Thyroid gland (tissue), 4 donors: ENCODE measurements around the gene SORL1. TPM values are rescaled to one million over a fixed set of nuclear protein-coding genes. Genes with fewer than 3 reads are reported as not detected.

Experiments used
- DNase-seq, 2 donors: peaks; one replicate each; pipeline ENCODE4 v3.0.0-alpha.2; 2019
- H3K27ac ChIP-seq, 3 donors: fragments of 200-600 bp; sonication (generic); 1 replicate in 2 of 3; 2 replicates in 1 of 3; pipeline ENCODE4 v1.5.1; 2016 to 2019; ENCODE audit warnings: mild to moderate bottlenecking in 1 of 3, moderate library complexity in 1 of 3
- H3K27me3 ChIP-seq: fragments of 200-600 bp; sonication (generic); one replicate; pipeline ENCODE4 v1.5.1; 2019
- H3K36me3 ChIP-seq, 2 donors: fragments of 200-600 bp; sonication (generic); one replicate each; pipeline ENCODE4 v1.5.1; 2016 to 2019
- H3K4me1 ChIP-seq, 2 donors: fragments of 200-600 bp; sonication (generic); one replicate each; pipeline ENCODE4 v1.5.1; 2017 to 2019
- H3K4me3 ChIP-seq, 3 donors: fragments of 200-600 bp; sonication (generic); replicated peaks in 1 of 3; 1 replicate in 2 of 3; 2 replicates in 1 of 3; pipeline ENCODE4 v1.5.1; 2016; ENCODE audit warnings: mild to moderate bottlenecking in 1 of 3
- H3K9me3 ChIP-seq: fragments of 200-600 bp; sonication (generic); one replicate; pipeline ENCODE4 v1.5.1; 2017
- POLR2A ChIP-seq, 2 donors: fragments of 450-650 bp; IDR thresholded peaks; one replicate each; pipeline ENCODE4 v1.6.1; 2017; ENCODE audit warnings: antibody characterized with exemption in 2 of 2, mild to moderate bottlenecking in 2 of 2, moderate library complexity in 1 of 2
- WGBS, 2 donors: methylation state at CpG; one replicate each; pipeline ENCODE4 v1.1.5; 2017; 5-methylcytosine and 5-hydroxymethylcytosine counted together
- intact Hi-C: fragments of 100-400 bp; cut with DNase I; formaldehyde crosslinking; loops from one replicate; pipeline ENCODE4 v1.15.1; 2023
- total RNA-seq, 4 donors: library from RNA; depleted of rRNA; stranded (reverse); fragments of >200 nt; gene quantifications; one replicate each; pipeline ENCODE4 v1.2.3, GENCODE V29; 2016
- TF ChIP-seq, protein P1 (sequence below), 6 experiments: fragments of 200-600 bp in 3 of 6; fragments of 450-650 bp in 3 of 6; sonication (generic) in 3 of 6; IDR thresholded peaks; one replicate each; pipeline ENCODE4 v1.5.1; 2016 to 2019; ENCODE audit warnings: antibody characterized with exemption in 6 of 6, mild to moderate bottlenecking in 2 of 6, inconsistent platforms in 1 of 6, moderate library complexity in 1 of 6

SORL1 gene
- total RNA-seq, 4 donors from 2014 or later: 19.6 to 73.8 (median 53.6) TPM

DNA sequence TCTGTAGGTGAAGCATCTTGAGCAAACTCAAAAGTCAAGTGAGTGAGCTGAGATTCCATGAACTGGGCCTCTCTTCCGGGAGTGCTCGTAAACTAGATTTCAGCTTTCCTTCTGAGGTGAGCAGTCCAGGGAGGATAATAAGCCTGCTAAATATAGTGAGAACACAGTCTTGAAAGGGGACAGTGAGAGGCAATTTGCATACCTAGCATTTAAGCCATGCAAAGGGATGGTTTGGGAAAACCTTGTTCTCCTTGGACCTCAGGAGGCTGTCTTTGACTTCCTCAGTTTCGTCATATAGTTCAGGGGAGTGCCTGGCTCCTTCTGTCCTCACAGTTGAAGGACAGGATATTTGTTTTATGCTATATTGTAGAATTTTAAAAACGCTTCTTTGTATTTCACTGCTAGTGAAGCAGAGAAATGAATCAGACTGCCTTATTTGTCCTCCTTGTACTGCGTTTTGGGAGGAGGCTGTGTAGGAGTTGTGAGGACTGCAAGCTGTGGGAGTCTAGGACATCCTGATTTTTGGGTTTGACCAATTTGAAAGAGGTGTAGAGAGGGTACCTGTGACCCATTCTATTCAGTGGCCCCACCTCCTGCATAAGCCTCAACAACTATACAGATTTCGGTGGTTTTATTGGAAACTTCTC lies 11.7 kb downstream of the SORL1 start:
- intact Hi-C loops: no loop called here
- H3K4me1 ChIP-seq: peaks cover 35 to 45% of the 10 kb centered on the region in 2 donors
- H3K36me3 ChIP-seq: no peaks in the 10 kb centered on the region
- H3K27ac ChIP-seq: peak overlapping the region in 1 of 3 donors; percentile 31
- H3K9me3 ChIP-seq: no peaks in the 10 kb centered on the region
- no peak overlapping the region for H3K4me3 ChIP-seq
- no peaks in the 10 kb centered on the region for H3K27me3 ChIP-seq
- DNase-seq: no peak
- TF ChIP-seq POLR2A (IDR thresholded peaks at IDR 0.05): no peak
- TF ChIP-seq, protein P1, sequence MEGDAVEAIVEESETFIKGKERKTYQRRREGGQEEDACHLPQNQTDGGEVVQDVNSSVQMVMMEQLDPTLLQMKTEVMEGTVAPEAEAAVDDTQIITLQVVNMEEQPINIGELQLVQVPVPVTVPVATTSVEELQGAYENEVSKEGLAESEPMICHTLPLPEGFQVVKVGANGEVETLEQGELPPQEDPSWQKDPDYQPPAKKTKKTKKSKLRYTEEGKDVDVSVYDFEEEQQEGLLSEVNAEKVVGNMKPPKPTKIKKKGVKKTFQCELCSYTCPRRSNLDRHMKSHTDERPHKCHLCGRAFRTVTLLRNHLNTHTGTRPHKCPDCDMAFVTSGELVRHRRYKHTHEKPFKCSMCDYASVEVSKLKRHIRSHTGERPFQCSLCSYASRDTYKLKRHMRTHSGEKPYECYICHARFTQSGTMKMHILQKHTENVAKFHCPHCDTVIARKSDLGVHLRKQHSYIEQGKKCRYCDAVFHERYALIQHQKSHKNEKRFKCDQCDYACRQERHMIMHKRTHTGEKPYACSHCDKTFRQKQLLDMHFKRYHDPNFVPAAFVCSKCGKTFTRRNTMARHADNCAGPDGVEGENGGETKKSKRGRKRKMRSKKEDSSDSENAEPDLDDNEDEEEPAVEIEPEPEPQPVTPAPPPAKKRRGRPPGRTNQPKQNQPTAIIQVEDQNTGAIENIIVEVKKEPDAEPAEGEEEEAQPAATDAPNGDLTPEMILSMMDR (IDR thresholded peaks at IDR 0.05): no peak
- 89 to 96% methylated on average over 6 of the region's 6 CpGs for WGBS, 2 donors

DNA sequence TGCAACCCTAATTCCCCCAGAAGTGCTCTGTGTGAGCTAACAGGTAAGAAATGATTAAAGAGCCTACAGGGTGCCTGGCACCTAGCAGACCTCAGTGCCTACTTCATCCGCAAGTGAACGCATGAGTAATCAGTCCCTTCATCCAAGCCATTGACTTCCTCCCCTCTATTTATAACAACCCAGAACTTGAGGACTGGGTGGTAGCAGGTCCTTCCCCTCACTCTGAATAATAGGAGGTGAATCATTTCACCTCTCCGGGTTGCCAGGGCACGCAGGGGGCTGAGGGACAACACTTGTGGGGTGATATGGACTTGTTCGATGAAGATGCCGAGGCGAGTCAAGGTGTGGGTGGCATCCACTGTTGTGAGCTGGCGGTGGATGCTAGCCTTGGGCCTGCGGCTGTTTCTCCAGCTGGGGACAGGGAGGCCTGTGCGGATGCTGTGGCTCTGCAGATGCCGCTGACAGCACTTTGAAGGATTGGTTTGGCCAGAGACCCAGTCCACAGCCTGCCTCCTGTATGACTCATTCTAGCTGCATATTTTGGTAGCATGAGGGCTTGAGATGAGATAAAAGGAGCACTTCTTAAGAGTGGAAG lies 12.3 kb downstream of the SORL1 start:
- H3K27ac ChIP-seq: peak overlapping the region in 2 of 3 donors; percentile 31 to 80
- WGBS, 2 donors: 71 to 73% methylated on average over 11 of the region's 11 CpGs
- DNase-seq: peak; percentile 51 to 69

DNA sequence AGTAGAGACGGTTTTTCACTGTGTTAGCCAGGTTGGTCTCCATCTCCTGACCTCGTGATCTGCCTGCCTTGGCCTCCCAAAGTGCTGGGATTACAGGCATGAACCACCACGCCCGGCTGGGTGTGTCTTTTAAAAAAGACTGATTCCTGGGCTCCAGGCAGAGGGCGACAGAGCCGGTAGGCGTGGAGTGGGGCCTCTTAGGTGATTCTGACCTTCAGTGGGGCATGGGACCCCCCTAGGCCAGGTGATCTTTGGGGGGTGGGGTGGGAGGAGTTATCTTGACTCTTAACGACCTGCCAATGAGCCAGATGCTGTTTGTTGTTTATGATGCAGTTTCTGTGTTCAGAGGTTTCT lies 13.6 kb downstream of the SORL1 start:
- H3K4me1 ChIP-seq: peaks cover 36 to 46% of the 10 kb centered on the region in 2 donors
- TF ChIP-seq, protein P1 (IDR thresholded peaks at IDR 0.05): no peak
- no peak for TF ChIP-seq POLR2A (IDR thresholded peaks at IDR 0.05)
- no peaks in the 10 kb centered on the region for H3K27me3 ChIP-seq
- intact Hi-C loops: no loop called here
- 73 to 74% methylated on average over 7 to 8 of the region's 8 CpGs for WGBS, 2 donors
- no peak overlapping the region for H3K4me3 ChIP-seq
- H3K36me3 ChIP-seq: no peaks in the 10 kb centered on the region
- DNase-seq: no peak
- no peaks in the 10 kb centered on the region for H3K9me3 ChIP-seq
- peak overlapping the region in 2 of 3 donors; percentile 80 to 89 for H3K27ac ChIP-seq

More for the DNA sequence above, 12.3 kb downstream of the SORL1 start:
- TF ChIP-seq, protein P1 (IDR thresholded peaks at IDR 0.05): no peak
- TF ChIP-seq POLR2A (IDR thresholded peaks at IDR 0.05): no peak
- Histone ChIP-seq H3K4me1 (peaks cover 35 to 45% of the 10 kb centered on the region in 2 donors), H3K4me3 (no peak overlapping the region), H3K9me3 (no peaks in the 10 kb centered on the region), H3K27me3 (no peaks in the 10 kb centered on the region), H3K36me3 (no peaks in the 10 kb centered on the region)
- intact Hi-C loops: no loop called here

DNA sequence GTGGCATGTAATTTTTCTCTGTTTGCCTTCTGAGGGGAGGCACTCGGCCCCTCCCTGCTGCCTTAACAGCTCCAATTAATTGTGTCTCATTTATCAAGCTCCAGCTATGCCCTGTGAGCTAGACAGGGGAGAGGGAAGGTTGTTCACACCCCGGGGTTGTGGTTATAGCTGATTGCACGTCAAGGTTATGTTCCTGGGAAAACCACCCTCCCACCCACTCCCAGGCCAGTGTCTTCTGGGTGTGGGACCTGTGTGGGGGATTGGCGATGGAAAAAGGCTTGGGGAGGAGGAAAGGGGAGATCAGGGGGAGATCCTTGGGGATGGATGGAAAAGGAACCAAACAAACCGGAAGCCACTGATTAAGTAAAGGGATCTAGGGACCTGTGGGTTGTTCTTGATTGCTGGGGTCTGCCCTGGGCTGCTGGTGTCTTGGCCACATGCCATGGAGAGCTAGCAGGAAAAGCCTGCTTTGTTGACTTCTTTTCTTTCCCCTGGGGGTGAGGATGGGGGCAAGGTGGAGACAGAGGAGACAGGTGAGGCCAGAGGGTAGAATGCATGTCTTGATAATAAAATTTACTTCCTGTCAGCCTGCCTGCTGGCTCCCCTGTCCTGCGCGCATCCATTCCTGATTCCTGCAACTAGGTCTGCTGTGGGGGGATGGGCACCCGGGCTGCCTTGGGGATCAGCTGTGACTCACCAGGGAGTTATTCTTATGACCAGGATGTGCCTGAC lies 14.1 kb downstream of the SORL1 start:
- peak; percentile 98 to 99 for DNase-seq
- Histone ChIP-seq H3K4me3 (no peak overlapping the region), H3K36me3 (no peaks in the 10 kb centered on the region), H3K4me1 (peaks cover 41 to 49% of the 10 kb centered on the region in 2 donors), H3K27me3 (no peaks in the 10 kb centered on the region), H3K9me3 (no peaks in the 10 kb centered on the region), H3K27ac (peak overlapping the region; percentile 78 to 89 (median 80))
- 58 to 63% methylated on average over 8 of the region's 8 CpGs for WGBS, 2 donors
- intact Hi-C loops: no loop called here
- TF ChIP-seq, protein P1 (IDR thresholded peaks at IDR 0.05): no peak
- TF ChIP-seq POLR2A (IDR thresholded peaks at IDR 0.05): no peak

DNA sequence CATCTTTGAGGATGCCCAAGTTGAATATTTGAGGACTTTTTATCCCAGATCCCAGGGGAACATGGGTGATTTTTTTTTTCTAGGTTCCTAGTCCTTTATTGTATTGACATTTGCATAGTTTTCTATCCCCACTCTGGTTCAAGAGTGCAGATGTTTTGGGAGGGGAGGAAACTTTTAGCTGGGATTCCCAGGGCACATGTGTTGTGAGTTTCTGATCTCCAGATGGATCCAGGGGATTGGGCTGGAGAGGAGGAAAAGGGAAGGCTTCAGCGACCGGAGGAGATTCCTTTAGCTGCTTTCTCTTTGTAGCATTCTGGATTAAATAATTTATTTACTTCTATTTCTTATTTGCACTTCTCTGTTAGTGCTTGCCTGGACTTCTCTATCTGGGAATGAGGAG lies 15.4 kb downstream of the SORL1 start:
- no peak for TF ChIP-seq POLR2A (IDR thresholded peaks at IDR 0.05)
- TF ChIP-seq, protein P1 (IDR thresholded peaks at IDR 0.05): no peak
- DNase-seq: no peak
- Histone ChIP-seq H3K9me3 (no peaks in the 10 kb centered on the region), H3K4me1 (peaks cover 45 to 55% of the 10 kb centered on the region in 2 donors), H3K36me3 (no peaks in the 10 kb centered on the region), H3K4me3 (no peak overlapping the region), H3K27me3 (no peaks in the 10 kb centered on the region), H3K27ac (peak overlapping the region; percentile 78 to 89 (median 80))
- WGBS, 2 donors: 57 to 63% methylated on average over 2 of the region's 2 CpGs
- intact Hi-C loops: no loop called here
